ENCODE results near the gene LRRC26. TPM values are rescaled to one million over a fixed set of nuclear protein-coding genes. Genes with fewer than 3 reads are reported as not detected.
A peak's percentile ranks its signal among the peaks of the same experiment; 100 is the strongest.

Gene LRRC26, protein sequence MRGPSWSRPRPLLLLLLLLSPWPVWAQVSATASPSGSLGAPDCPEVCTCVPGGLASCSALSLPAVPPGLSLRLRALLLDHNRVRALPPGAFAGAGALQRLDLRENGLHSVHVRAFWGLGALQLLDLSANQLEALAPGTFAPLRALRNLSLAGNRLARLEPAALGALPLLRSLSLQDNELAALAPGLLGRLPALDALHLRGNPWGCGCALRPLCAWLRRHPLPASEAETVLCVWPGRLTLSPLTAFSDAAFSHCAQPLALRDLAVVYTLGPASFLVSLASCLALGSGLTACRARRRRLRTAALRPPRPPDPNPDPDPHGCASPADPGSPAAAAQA
- polyA plus RNA-seq, result 10 to 100 TPM in 1 of 4 donors, 1 to 10 TPM in 2, under 1 TPM in 1; 0.67 to 13.0 (median 1.4) TPM
- long read RNA-seq, donor 1, transcript LRRC26-201 (2 exons, 1,209 nt), result major isoform, 32 of 32 reads
- long read RNA-seq, donor 1, partial matches to known transcripts, result 0 of 32 reads
- long read RNA-seq, donor 1, other reads (novel, unspliced or antisense), result 0 of 32 reads
- long read RNA-seq, donor 2, partial matches to known transcripts, result 0 of 2 reads
- long read RNA-seq, donor 2, other reads (novel, unspliced or antisense), result 0 of 2 reads
- long read RNA-seq, donor 3, transcript LRRC26-201 (2 exons, 1,209 nt), result major isoform, 8 of 8 reads
- long read RNA-seq, donor 3, partial matches to known transcripts, result 0 of 8 reads
- long read RNA-seq, donor 3, other reads (novel, unspliced or antisense), result 0 of 8 reads
- long read RNA-seq, donor 4, result 0 reads
- long read RNA-seq, donor 5, partial matches to known transcripts, result 0 of 2 reads
- long read RNA-seq, donor 5, other reads (novel, unspliced or antisense), result 0 of 2 reads
- long read RNA-seq, donor 6, partial matches to known transcripts, result 0 of 4 reads
- long read RNA-seq, donor 6, other reads (novel, unspliced or antisense), result 0 of 4 reads
- long read RNA-seq, donor 7, result 0 reads
- long read RNA-seq, donor 8, result 0 reads
- long read RNA-seq, donor 9, partial matches to known transcripts, result 0 of 1 reads
- long read RNA-seq, donor 9, other reads (novel, unspliced or antisense), result 0 of 1 reads
- long read RNA-seq, donor 10, transcript LRRC26-201 (2 exons, 1,209 nt), result major isoform, 13 of 13 reads
- long read RNA-seq, donor 10, partial matches to known transcripts, result 0 of 13 reads
- long read RNA-seq, donor 10, other reads (novel, unspliced or antisense), result 0 of 13 reads

GRCh38 chr9:137169896-137170358 lies at the start of gene LRRC26:
Gene LRRC26, minus strand, starts transcription at chr9:137170051. Its CDS starts 108 bp downstream, at chr9:137169943.
- H3K27ac ChIP-seq (ENCODE audit: low read depth in 1 of 3, low read length in 2 of 3), result peak within 1 kb of the TSS in 1 of 3 donors; percentile 10
- H3K4me3 ChIP-seq (ENCODE audit: low read depth in 1 of 3, low read length in 3 of 3), result peak within 1 kb of the TSS in 1 of 3 donors; percentile 48
- peaks cover 0 to 7% (median 2%) of the 10 kb centered on the region in 3 donors for H3K4me1 ChIP-seq (ENCODE audit: control insufficient read depth in 3 of 3, insufficient read depth in 2 of 3, low read depth in 1 of 3, low read length in 2 of 3)
- peaks cover 6 to 72% (median 23%) of the 10 kb centered on the region in 3 donors for H3K27me3 ChIP-seq (ENCODE audit: control insufficient read depth in 3 of 3, insufficient read depth in 3 of 3, low read length in 3 of 3)
- WGBS, 3 donors, result 8 to 11% (median 9%) methylated on average over 19 to 41 of the region's 41 CpGs
- FAIRE-seq (no peak), DNase-seq (peak in 1 of 2 donors; percentile 44)
- H3K36me3 ChIP-seq (ENCODE audit: control insufficient read depth in 3 of 3, insufficient read depth in 2 of 3, low read depth in 1 of 3, low read length in 3 of 3), result no peaks in the 10 kb centered on the region
- no peaks in the 10 kb centered on the region for H3K9me3 ChIP-seq (ENCODE audit: control insufficient read depth in 2 of 2, insufficient read depth in 1 of 2, low read depth in 1 of 2, low read length in 1 of 2)

DNA sequence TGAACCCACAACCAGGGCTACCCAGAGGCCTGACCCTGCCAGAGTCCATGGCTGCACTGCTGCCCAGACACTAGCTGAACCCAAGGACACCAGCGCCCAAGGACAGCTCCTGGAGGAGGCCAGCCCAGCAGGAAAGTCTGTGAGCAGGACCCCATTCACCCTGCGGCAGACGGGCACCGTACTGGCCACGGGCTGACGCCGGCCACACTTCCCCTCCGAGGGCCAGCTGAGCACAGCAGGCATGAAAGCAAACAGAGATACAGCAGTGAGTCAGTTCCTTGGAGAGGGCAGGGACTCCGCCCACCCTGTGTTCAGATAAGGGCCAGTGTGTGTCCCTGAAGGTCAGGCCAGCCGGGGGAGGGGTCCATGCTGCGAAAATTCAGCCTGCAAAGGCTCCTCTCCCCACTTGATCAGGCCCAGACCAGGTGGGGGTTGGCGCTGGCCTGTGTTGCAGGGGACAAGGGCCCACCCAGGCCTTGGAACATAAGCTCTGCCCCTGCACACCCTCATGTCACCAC lies 49.0 kb upstream of the LRRC26 start:
- FAIRE-seq (no peak), DNase-seq (peak; percentile 78 to 86)
- peak overlapping the region in 1 of 3 donors; percentile 65 for H3K4me3 ChIP-seq (ENCODE audit: low read depth in 1 of 3, low read length in 3 of 3)
- H3K27ac ChIP-seq (ENCODE audit: low read depth in 1 of 3, low read length in 2 of 3), result peak overlapping the region; percentile 41 to 78 (median 68)
- no peaks in the 10 kb centered on the region for H3K9me3 ChIP-seq (ENCODE audit: control insufficient read depth in 2 of 2, insufficient read depth in 1 of 2, low read depth in 1 of 2, low read length in 1 of 2)
- WGBS, 3 donors, result 23 to 57% (median 36%) methylated on average over 12 of the region's 12 CpGs
- H3K27me3 ChIP-seq (ENCODE audit: control insufficient read depth in 3 of 3, insufficient read depth in 3 of 3, low read length in 3 of 3), result no peaks in the 10 kb centered on the region
- peaks cover 0 to 55% (median 3%) of the 10 kb centered on the region in 3 donors for H3K36me3 ChIP-seq (ENCODE audit: control insufficient read depth in 3 of 3, insufficient read depth in 2 of 3, low read depth in 1 of 3, low read length in 3 of 3)
- peaks cover 0 to 30% (median 0%) of the 10 kb centered on the region in 3 donors for H3K4me1 ChIP-seq (ENCODE audit: control insufficient read depth in 3 of 3, insufficient read depth in 2 of 3, low read depth in 1 of 3, low read length in 2 of 3)

- peaks cover 0 to 30% (median 0%) of the 10 kb centered on the region in 3 donors for H3K4me1 ChIP-seq (ENCODE audit: control insufficient read depth in 3 of 3, insufficient read depth in 2 of 3, low read depth in 1 of 3, low read length in 2 of 3)
- peak overlapping the region in 1 of 3 donors; percentile 65 for H3K4me3 ChIP-seq (ENCODE audit: low read depth in 1 of 3, low read length in 3 of 3)
- 55 to 88% (median 65%) methylated on average over 24 to 30 of the region's 30 CpGs for WGBS, 3 donors
- H3K9me3 ChIP-seq (ENCODE audit: control insufficient read depth in 2 of 2, insufficient read depth in 1 of 2, low read depth in 1 of 2, low read length in 1 of 2), result no peaks in the 10 kb centered on the region
- DNase-seq (no peak), FAIRE-seq (no peak)
- peak overlapping the region; percentile 41 to 95 (median 78) for H3K27ac ChIP-seq (ENCODE audit: low read depth in 1 of 3, low read length in 2 of 3)
- H3K36me3 ChIP-seq (ENCODE audit: control insufficient read depth in 3 of 3, insufficient read depth in 2 of 3, low read depth in 1 of 3, low read length in 3 of 3), result peaks cover 0 to 55% (median 3%) of the 10 kb centered on the region in 3 donors
- no peaks in the 10 kb centered on the region for H3K27me3 ChIP-seq (ENCODE audit: control insufficient read depth in 3 of 3, insufficient read depth in 3 of 3, low read length in 3 of 3)
Measured at GRCh38 chr9:137218212-137218753, 48.4 kb upstream of the LRRC26 start.

GRCh38 chr9:137217276-137218211 lies 47.7 kb upstream of the LRRC26 start:
- no peak for FAIRE-seq
- no peaks in the 10 kb centered on the region for H3K27me3 ChIP-seq (ENCODE audit: control insufficient read depth in 3 of 3, insufficient read depth in 3 of 3, low read length in 3 of 3)
- H3K4me1 ChIP-seq (ENCODE audit: control insufficient read depth in 3 of 3, insufficient read depth in 2 of 3, low read depth in 1 of 3, low read length in 2 of 3), result peaks cover 0 to 25% (median 0%) of the 10 kb centered on the region in 3 donors
- H3K36me3 ChIP-seq (ENCODE audit: control insufficient read depth in 3 of 3, insufficient read depth in 2 of 3, low read depth in 1 of 3, low read length in 3 of 3), result peaks cover 0 to 57% (median 3%) of the 10 kb centered on the region in 3 donors
- H3K9me3 ChIP-seq (ENCODE audit: control insufficient read depth in 2 of 2, insufficient read depth in 1 of 2, low read depth in 1 of 2, low read length in 1 of 2), result no peaks in the 10 kb centered on the region
- peak; percentile 91 to 92 for DNase-seq
- WGBS, 3 donors, result 22 to 53% (median 36%) methylated on average over 33 to 36 of the region's 36 CpGs
- H3K27ac ChIP-seq (ENCODE audit: low read depth in 1 of 3, low read length in 2 of 3), result peak overlapping the region; percentile 57 to 95 (median 86)
- peak overlapping the region; percentile 17 to 65 (median 39) for H3K4me3 ChIP-seq (ENCODE audit: low read depth in 1 of 3, low read length in 3 of 3)

DNA sequence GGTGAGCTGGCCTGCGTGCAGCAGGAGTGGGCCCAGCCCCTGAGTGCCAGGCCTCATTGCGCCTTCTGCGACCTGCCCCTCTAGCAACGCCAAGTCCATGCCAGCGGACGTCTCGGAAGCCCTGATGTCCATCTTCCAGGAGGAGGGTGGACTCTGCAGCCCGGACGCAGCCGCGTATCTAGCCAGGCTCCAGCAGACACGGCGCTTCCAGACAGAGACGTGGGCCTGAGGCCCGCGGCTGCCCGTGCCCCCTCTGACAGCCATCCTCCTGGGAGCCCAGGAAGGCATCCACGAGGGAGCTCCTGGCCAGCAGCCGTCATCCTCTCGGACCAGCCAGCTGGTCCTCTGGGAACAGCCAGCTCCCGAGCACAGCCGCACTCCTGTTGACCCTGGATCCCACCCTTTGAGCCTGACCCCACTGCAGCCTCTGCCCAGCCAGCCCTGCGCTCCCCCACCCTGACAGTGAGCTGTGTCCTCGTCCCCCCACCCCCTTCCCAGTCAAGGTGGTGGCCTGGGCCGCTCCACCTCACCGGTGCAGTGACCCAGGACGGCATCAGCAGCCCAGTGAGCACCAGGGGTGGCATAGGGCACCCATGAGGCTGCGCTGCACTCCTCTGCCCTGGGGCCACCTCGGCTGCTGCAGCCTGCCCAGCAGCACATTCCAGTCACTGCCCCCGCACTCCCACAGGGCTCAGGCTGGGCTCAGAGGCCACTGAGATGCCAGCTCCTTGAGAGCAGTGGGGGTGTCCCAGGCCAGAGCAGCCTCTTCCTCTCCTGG lies 46.5 kb upstream of the LRRC26 start:
- DNase-seq (no peak), FAIRE-seq (no peak)
- Histone ChIP-seq H3K36me3 (ENCODE audit: control insufficient read depth in 3 of 3, insufficient read depth in 2 of 3, low read depth in 1 of 3, low read length in 3 of 3) (peaks cover 0 to 61% (median 3%) of the 10 kb centered on the region in 3 donors), H3K27me3 (ENCODE audit: control insufficient read depth in 3 of 3, insufficient read depth in 3 of 3, low read length in 3 of 3) (no peaks in the 10 kb centered on the region), H3K4me3 (ENCODE audit: low read depth in 1 of 3, low read length in 3 of 3) (no peak overlapping the region), H3K27ac (ENCODE audit: low read depth in 1 of 3, low read length in 2 of 3) (peak overlapping the region in 1 of 3 donors; percentile 57), H3K4me1 (ENCODE audit: control insufficient read depth in 3 of 3, insufficient read depth in 2 of 3, low read depth in 1 of 3, low read length in 2 of 3) (peaks cover 0 to 25% (median 0%) of the 10 kb centered on the region in 3 donors), H3K9me3 (ENCODE audit: control insufficient read depth in 2 of 2, insufficient read depth in 1 of 2, low read depth in 1 of 2, low read length in 1 of 2) (no peaks in the 10 kb centered on the region)
- 90 to 94% (median 93%) methylated on average over 23 to 30 of the region's 30 CpGs for WGBS, 3 donors

DNA sequence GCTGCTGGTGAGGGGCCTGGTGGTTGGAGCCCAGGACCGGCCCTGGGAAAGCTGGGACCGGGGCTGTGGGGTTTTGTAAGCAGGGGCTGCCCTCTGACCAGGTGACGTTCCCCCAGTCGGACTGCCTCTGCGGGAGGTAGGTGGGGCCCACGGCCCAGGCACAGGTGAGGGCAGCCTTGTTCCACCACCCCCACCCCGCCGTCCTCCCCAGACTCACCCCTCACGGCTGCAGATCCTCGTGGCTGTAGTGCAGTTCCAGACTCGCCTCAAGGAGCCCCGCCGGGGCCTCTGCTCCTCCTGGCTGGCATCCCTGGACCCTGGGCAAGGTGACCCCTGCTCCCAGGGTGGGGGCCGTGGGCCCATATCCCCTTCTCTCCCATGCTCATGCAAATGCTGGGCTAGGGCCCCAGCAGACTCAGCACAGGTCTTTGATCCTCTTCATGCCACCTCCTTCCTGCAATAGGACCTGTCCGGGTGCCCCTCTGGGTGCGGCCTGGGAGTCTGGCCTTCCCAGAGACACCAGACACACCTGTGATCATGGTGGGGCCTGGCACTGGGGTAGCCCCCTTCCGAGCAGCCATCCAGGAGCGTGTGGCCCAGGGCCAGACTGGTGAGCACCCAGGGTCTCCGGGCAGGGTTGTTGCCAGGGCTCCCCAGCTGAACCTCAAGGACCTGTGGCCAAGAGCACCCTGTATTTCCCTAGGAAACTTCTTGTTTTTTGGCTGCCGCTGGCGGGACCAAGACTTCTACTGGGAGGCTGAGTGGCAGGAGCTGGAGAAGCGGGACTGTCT lies 45.5 kb upstream of the LRRC26 start:
- no peaks in the 10 kb centered on the region for H3K27me3 ChIP-seq (ENCODE audit: control insufficient read depth in 3 of 3, insufficient read depth in 3 of 3, low read length in 3 of 3)
- DNase-seq, result no peak
- no peak overlapping the region for H3K4me3 ChIP-seq (ENCODE audit: low read depth in 1 of 3, low read length in 3 of 3)
- no peaks in the 10 kb centered on the region for H3K9me3 ChIP-seq (ENCODE audit: control insufficient read depth in 2 of 2, insufficient read depth in 1 of 2, low read depth in 1 of 2, low read length in 1 of 2)
- peaks cover 0 to 61% (median 3%) of the 10 kb centered on the region in 3 donors for H3K36me3 ChIP-seq (ENCODE audit: control insufficient read depth in 3 of 3, insufficient read depth in 2 of 3, low read depth in 1 of 3, low read length in 3 of 3)
- WGBS, 3 donors, result 91 to 95% (median 93%) methylated on average over 20 to 22 of the region's 22 CpGs
- peaks cover 0 to 25% (median 0%) of the 10 kb centered on the region in 3 donors for H3K4me1 ChIP-seq (ENCODE audit: control insufficient read depth in 3 of 3, insufficient read depth in 2 of 3, low read depth in 1 of 3, low read length in 2 of 3)
- FAIRE-seq, result no peak
- no peak overlapping the region for H3K27ac ChIP-seq (ENCODE audit: low read depth in 1 of 3, low read length in 2 of 3)
